GM21423 (cell line): ENCODE measurements around the gene IQCE.
A peak's percentile ranks its signal among the peaks of the same experiment; 100 is the strongest.

Experiments
- ATAC-seq: cut with Tn5 transposase; IDR thresholded peaks from one replicate; pipeline ENCODE4 v1.9.1; 2021; ENCODE audit warnings: mild to moderate bottlenecking, moderate library complexity; ENCODE audit not compliant: unreplicated experiment

IQCE gene, protein sequence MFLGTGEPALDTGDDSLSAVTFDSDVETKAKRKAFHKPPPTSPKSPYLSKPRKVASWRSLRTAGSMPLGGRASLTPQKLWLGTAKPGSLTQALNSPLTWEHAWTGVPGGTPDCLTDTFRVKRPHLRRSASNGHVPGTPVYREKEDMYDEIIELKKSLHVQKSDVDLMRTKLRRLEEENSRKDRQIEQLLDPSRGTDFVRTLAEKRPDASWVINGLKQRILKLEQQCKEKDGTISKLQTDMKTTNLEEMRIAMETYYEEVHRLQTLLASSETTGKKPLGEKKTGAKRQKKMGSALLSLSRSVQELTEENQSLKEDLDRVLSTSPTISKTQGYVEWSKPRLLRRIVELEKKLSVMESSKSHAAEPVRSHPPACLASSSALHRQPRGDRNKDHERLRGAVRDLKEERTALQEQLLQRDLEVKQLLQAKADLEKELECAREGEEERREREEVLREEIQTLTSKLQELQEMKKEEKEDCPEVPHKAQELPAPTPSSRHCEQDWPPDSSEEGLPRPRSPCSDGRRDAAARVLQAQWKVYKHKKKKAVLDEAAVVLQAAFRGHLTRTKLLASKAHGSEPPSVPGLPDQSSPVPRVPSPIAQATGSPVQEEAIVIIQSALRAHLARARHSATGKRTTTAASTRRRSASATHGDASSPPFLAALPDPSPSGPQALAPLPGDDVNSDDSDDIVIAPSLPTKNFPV

DNA sequence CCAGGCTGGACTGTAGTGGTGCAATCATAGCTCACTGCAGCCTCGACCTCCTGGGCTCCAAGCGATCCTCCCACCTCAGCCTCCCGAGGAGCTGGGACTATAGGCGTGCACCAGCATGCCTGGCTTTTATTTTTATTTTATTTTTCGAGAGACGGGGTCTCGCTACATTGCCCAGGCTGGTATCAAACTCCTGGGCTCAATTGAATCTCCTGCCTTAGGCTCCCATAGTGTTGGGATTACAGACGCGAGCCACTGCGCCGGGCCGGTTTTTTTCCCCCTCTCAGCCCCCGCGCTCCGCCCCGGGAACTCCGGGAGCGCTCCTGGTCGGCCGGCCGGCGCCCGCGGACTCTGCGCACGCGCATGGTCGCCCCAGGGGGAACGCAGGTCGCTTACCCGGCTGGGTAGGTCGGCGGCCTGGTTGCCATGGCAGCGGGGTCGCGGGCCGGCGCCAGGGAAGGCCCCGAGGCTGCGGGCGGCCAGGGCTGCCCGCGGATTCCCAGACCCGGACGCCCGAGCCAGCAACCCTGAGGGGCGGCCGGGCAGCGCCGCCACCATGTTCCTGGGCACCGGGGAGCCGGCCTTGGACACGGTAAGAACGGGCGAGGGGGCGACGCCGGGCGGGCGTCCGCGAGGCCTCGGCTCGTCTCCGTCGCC, at the start of gene IQCE:
Gene IQCE, plus strand, starts transcription at position 351 of the 654 bp plus-strand sequence. Its CDS starts 203 bp downstream, at position 554.
- ATAC-seq = peak; percentile 56

DNA sequence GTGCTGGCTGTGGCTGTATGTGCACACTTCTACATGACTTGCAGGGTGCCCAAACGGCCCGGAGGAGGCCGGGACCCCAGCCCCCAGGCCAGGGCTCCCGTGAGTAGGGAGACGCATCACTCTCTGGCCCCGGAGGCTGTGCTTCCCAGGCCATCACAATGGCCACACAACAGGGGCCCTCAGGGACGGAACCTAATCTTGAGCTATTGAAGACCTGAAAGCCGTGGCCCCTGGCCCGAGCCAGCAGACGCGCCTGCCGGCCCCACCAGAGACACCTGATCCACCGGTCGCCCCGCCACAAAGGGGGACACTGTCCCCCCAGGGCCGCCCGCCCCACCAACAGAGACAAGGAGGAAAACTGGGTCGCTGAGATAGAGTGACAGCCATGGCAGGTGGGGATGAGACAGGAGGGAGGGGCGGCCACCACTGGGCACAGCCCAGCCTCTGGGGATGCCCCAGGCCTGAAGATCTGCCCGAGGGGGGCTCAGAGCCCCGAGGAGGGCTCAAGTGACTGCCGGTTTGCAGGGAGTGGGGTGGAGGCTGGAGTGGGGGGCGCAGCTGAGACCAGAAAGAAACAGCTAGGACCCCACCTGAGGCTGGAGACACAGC, 49.4 kb upstream of the IQCE start:
- no peak for ATAC-seq

DNA sequence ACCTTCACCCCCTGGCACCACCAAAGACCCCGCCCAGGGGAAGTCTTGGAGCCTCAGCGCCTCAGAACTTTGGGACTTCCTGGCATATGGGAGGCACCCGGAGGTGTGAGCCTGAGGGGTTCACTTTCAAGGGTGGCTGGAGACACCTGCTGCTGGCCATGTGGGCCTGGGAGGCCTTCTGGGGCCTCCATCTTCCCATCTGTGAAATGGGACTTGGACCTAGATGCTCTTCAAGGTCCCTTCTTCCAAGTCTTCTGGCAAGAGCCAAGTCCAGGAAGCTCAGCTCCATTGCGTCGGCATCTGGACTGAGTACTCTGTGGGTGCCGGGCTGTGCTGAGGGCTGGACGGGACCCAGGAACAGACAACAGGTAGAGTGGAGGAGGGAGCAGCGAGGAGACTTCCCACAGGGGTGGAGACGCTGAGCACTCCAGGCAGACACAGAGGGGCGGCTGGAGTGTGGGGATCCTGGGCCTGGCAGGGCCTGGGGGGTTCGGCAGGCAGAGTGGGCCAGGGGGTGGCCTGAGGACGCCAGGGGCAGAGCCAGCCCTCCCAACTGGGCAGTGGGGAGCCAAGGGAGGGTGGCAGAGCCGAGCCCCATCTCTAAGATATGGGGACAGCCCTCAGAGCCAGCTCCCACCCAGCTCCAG, 48.5 kb upstream of the IQCE start:
- no peak for ATAC-seq

DNA sequence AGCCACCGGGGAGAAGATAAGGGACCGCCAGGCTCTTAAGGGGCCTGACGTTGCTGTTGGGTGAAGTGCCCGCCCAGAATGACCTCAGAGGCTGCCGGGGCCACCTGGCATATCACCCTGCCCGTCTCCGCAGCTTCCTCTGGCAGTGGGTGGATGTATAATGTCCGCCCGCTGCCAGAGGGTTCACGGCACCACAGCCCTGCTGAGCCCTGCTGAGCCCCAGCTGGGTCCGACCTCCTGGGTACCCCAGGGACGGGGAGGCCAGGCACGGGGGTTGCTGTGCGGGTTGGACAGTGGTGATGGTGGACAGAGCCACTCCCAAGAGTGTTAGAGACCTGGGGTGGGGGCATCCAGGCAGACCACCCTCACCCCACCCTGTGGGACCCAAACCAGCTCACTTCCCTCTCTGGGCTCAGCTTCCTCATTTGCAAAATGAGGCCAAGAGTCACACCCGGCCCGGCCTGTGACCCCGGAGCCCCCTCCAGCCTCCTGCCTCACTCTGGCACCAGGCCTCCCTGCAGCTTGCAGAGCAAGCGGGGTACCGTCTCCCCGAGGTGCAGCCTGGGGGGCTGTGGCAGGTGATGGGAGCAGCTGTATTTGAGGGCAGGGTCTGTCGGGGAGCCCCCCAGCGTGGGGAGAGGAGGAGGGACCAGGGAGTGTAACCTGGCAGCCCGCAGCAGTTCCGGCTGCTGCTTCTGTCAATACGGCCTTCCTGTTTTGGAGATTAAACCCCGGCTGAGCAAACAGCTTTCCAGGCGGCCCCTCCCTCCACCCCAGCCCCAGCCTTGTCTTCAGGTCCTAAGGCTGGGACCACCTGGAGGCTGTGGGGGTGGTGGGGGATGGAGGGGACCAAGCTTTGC, 47.6 kb upstream of the IQCE start:
- peak; percentile 24 for ATAC-seq

DNA sequence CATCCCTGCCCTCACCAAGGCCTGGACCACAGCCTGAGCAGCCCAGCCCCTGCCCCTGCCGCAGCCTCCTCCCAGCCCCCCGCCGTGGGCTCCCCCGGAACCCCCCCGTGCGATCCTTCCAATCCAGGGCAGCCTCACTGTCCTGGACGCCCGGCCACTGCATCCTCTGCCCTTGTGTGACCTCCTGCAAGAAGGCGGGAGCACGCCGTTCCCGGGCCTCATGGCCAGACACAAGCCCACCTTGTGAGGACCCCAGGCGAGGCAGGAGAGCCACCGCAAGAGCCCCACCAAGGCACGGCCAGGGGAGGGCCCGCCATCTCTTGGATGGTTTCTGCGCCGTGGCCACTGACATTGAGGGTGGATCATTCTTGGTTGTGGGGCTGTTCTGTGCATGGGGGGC, 47.0 kb upstream of the IQCE start:
- ATAC-seq = no peak

DNA sequence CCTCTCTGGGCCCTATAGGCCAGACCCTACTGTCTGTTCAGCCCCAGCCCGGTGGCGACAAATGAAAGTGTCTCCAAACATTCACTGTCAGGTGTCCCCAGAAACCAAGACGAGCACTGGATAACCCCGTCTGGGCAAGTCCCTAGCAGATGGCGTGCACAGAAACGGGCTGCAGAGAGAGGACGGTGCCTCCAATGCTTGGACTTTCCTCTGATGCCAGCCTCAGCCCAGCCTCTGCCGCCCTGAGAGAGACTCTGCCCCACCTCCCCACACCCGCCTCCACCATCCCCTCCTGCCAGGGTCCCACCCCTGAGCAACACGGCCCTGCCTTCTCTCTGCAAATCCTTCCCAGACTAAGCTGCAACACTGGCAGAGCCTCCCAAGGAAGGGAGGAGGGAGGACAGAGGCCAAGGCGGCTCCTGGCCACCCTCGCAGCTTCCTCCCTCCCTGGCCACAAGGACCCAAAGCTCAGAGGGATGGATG, 46.6 kb upstream of the IQCE start:
- no peak for ATAC-seq

DNA sequence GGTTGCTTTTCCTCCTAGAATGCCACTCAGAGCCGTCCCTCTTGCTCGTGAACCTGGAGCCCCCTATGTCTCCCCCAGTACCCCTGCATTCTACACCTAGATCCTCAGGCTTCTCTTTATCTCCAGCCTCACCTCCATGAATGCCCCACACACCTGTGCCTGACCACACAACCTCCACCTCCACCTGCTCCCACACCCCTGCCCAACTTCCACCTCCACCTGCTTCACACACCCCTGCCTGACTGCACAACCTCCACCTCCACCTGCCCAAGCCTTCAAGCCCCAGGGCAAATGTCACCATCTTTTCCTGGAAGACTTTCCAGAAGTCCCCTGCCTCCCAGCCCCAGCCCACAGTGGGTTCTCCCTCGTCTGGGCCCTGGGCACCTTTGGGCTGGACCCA, 46.1 kb upstream of the IQCE start:
- ATAC-seq = no peak

DNA sequence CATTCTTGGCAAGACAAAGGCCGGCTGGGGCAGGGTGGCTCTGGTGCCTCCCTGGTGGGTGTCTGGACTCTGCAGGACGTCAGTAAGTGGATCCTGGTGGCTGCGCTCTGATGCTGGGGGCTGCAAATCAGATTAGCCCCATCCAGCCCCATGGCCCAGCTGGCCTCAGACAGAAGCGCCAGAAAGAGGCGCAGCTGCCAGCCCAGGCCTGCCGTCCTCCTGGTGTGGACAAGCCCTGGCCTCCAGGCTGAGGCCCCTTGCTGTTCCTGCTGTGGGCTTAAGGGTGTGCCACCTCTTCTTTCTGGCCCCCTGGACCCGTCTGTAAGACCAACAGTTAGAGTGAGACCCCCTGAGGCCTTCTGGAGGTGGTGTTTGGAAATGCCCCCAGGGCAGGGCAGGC, 45.1 kb upstream of the IQCE start:
- no peak for ATAC-seq

DNA sequence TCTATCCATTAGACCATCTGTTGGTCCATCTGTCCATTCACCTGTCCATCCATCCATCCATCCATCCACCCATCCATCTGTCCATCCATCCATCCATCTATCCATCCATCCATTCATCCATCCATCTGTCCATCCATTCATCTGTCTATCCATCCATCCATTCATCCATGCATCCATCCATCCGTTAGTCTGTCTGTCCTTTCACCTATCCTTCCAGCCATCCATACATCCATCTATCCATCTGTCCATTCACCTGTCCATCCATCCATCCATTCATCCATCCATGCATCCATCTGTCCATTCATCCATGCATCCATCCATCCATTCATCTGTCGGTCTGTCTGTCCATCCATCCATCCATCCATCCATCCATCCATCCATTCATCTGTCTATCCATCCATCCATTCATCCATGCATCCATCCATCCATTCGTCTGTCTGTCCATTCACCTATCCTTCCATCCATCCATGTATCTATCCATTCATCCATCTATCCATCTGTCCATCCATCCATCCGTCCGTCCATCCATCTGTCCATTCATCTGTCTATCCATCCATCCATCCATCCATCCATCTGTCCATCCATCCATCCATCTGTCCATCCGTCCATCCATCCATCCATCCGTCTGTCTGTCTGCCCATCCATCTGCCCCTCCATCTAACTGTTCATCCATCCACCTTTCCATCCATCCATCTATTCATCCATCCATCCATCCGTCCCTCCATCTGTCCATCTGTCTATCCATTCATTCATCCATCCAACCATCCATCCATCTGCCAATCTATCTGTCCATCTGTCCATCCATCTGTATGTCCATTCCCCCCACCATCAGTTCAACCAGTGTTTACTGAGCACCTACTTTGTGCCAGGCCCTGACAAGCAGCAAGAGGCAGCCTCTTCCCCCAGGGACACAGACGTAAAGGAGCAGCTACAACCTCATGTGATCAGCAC, 44.0 kb upstream of the IQCE start:
- ATAC-seq = no peak

DNA sequence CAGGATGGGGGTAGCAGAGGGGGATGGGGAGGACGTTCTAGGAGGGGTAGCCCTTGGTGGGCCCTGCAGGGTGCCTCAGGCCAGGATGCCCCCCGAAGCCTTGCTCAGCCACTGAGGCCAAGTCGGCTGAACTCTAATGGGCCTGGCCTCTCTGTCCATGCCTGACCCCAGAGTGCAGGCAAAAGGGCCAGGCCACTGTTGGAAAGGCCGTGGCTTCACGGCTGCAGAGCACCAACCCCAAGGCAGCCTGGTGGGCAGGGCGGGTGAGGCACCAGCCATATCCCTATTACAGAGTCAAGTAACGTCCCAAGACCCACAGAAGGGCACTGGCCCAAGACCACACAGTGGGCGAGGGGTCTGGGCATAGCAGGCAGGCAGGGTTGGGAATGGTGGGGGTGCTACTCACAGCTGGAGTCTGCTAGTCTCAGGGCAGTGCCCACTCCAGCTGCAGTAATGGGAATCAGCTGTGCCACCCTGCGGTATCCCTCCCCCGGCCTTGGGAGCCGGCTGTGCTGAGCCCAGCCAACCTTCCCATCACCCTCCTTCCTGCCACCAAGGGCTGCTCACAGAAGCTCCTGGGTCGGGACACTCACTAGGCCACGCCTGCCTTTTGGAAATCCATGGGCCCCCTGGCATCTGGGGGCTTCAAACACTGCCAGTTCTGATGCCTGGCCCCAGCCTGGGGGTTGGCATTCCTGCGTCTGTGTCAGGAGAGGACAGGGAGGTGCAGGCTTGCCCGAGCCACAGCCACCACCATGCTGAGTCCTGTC, 43.2 kb upstream of the IQCE start:
- ATAC-seq = no peak

DNA sequence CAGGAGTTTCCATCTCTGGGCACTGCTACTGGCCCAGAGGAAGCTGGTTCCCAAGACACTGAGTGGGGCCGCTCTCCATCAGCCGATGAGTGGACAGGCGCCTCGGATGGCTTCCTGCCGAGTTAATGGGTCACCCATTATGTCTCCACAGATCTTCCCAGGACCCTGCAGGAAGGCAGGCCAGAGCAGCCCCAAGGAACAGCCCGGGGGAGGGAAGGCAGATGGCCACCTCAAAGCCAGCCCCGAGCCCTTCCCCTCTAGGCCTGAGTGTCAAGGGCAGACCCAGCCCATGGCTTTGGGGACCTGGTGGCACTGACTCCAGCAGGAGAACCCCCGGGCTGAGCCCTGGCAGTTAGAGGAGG, 42.6 kb upstream of the IQCE start:
- ATAC-seq = no peak

DNA sequence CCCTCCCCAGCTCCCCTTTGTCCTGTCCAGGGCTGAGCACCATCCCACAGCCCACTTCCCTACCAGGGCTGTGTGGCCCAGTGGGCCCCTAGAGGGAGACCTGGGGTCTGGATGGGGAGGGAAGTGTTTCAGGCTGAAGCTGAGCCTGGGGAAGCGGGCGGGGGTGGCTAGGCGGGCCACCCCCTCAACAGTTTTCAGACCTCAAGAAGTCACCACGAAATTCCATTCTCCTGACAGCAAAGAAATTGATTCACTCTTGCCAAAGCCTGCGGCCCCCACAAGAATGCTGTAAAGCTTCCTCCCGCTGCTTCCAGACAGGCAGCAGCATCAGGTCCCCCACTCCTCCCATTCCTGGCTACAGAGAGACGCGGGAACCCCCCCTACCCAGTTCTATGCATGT, 41.8 kb upstream of the IQCE start:
- no peak for ATAC-seq

DNA sequence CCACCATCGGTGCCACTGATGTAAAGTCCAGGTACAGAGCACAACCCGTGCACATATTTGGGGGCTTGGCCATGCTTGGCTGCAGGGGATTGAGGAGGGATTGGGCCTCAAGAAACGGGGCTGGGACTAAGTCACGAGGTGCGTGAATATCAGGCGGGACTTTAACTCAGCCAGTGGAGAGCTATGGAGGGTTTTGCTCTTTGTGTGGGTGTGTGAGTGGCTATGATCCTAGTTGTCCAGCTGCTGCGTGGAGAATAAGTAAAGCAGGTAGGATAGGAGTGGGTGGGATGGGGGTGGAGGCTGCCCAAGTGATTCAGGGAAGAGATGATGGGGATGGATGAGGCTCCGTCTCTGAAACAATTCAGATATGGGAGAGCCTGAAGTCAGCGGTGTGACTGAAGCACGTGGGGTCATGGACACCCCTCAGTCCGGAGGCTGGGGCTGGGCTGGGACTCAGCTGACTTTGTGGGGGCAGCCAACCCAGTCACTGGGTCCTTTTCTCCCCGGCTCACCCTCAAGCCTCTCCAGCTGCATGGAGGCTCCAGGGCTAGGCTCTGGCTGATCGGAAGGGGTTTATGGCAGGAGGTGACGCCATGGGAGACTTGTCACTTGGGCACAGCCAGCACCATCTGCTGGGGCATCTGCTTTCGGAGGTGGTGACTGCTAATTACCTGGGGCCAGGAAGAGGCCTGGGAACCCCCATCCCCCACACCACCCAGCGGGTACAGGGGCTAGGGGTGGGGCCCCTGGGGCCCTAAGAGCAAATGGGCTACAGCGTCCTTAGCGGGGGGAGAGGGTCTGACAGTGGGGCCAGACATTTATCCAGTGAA, 40.9 kb upstream of the IQCE start:
- no peak for ATAC-seq

DNA sequence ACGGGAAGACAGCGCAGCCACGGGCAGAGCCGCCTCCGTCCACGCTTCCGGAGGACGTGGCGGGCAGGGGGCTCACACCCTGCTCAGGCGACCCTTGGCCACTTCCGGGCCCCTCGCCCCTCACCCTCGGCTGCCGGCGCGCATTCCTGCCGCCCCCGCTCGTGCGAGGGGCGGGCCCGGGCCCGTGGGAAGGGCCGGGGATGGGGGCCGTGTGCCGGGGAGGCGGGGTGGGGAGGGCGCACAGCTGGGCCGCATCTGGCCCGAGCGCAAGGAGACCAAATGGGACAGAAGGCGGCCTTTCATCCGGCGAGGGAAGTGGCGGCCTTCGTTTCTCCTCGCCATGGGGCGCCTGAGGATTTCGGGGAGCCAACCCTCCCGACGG, 40.1 kb upstream of the IQCE start:
- no peak for ATAC-seq

DNA sequence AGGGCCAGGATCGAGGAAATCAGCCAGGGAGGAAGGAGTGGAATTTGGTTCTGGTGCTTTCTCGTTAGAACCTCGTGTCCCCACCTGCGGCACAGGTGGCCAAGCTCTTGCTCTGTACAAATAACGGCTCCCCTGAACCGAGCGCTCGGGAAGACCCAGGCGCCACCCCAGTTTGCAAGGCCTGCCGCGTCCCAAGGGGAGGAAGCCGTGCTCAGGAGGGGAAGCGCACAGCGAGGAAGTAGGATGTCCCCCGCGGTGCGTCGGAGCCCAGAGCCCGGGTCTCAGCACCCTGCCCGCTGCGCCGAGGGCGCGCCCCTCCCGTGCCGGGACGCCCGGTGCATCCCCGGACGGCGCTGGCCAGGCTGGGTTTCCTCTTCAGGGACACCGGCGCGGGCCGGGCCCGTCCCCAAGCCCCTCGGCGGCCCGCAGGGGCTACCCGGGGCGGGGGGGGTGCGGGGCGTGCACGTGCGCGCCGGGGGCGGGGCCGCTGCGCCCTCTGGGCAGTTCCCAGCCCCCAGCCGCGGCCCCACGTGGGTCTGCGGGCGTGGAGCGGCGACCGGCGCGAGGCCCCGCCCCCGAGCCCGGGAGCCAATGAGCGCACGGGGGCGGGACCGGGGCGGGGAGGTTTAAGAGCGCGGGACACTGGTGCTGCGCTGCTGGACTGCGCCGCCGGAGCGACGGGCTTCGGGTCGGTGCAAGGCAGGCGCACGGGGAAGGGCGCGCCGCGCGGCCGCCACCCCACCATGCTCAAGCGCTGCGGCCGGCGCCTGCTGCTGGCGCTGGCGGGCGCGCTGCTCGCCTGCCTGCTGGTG, 39.5 kb upstream of the IQCE start, which contains the start of gene LFNG:
Gene LFNG, plus strand, starts transcription at position 656 of the 812 bp plus-strand sequence. Its CDS starts 88 bp downstream, at position 744.
- peak; percentile 71 for ATAC-seq

DNA sequence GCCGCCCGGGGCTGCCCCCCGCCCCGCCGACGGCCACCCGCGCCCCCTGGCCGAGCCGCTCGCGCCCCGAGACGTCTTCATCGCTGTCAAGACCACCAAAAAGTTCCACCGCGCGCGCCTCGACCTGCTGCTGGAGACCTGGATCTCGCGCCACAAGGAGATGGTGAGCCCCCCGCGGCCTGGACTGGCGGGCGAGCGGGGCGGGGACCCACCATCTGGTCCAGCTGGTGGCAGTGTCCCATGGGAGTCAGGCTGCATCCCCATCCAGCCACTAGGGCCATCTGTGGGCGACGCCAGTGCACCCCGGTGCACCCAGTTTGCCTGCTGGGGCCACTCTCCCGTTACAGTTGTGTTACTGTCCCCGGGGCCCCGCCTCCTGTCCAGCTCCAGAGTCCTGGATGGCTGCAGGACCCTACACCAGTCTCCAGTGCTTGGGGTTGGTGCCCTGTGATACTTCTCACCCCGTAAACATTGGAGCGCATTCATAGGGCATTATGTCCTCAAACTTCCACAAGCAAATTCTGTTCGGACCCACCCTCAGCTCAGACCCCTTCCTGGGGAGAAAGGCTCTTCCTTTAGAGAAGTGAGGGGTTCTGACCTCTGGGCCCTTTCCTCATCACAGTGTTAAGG, 38.5 kb upstream of the IQCE start:
- no peak for ATAC-seq
